HepG2 (cell line): ENCODE results near the gene PCGF2. TPM values are rescaled to one million over a fixed set of nuclear protein-coding genes. Genes with fewer than 3 reads are reported as not detected.
A peak's percentile ranks its signal among the peaks of the same experiment; 100 is the strongest.

Experiments
- ATF7 ChIP-seq, 2 experiments: fragments of 450-650 bp in 1 of 2; sonication (generic) in 1 of 2; formaldehyde crosslinking in 1 of 2; IDR thresholded peaks; 2 replicates each; pipeline versions ENCODE4 v1.4.0 to v1.6.1; 2016 to 2020; ENCODE audit warnings: antibody characterized with exemption in 1 of 2, mild to moderate bottlenecking in 1 of 2, missing genetic modification reagents in 1 of 2
- MBNL3 ChIP-seq: fragments of 250-450 bp; sonication (Bioruptor Pico); conservative IDR thresholded peaks from 2 replicates; pipeline ENCODE4 v1.8.0; 2022; ENCODE audit warnings: mild to moderate bottlenecking, inconsistent platforms
- USF2 ChIP-seq, 2 experiments: sonication (generic) in 1 of 2; formaldehyde crosslinking in 1 of 2; IDR thresholded peaks; 2 replicates each; pipeline versions ENCODE4 v1.5.1 to v1.6.1; 2011 to 2020; ENCODE audit warnings: borderline replicate concordance in 1 of 2, low read depth in 1 of 2, low read length in 1 of 2, mild to moderate bottlenecking in 1 of 2, missing genetic modification reagents in 1 of 2, moderate library complexity in 1 of 2
- ZNF136 ChIP-seq: sonication (generic); formaldehyde crosslinking; IDR thresholded peaks from 2 replicates; pipeline ENCODE4 v1.8.1; 2022; ENCODE audit warnings: low read depth, mild to moderate bottlenecking, moderate library complexity, missing genetic modification reagents
- ZNF138 ChIP-seq: sonication (generic); formaldehyde crosslinking; IDR thresholded peaks from 2 replicates; pipeline ENCODE4 v1.5.0; 2020; ENCODE audit warnings: mild to moderate bottlenecking, low read depth, missing genetic modification reagents
- ZNF547 ChIP-seq: sonication (generic); formaldehyde crosslinking; IDR thresholded peaks from 2 replicates; pipeline ENCODE4 v1.5.1; 2020; ENCODE audit warnings: mild to moderate bottlenecking, missing genetic modification reagents
- ZNF580 ChIP-seq: IDR thresholded peaks from 2 replicates; pipeline ENCODE4 v1.6.1; 2016; ENCODE audit warnings: low read depth, borderline replicate concordance
- polyA plus RNA-seq, 8 experiments: library from polyadenylated mRNA; depleted of rRNA in 3 of 8; stranded (reverse) in 7 of 8; unstranded in 1 of 8; fragments of >200 nt; fragmentation: Illumina TruSeq in 4 of 8; extraction: Trizol in 4 of 8; gene quantifications; 2 replicates each; pipeline versions ENCODE4 v1.2.1 to v1.2.3, GENCODE V29; 2011 to 2016; ENCODE audit warnings: low read depth in 4 of 8, missing spikeins in 1 of 8, mixed read lengths in 1 of 8; ENCODE audit not compliant: insufficient read depth in 1 of 8
- total RNA-seq, 5 experiments: library from RNA; depleted of rRNA; stranded (reverse); fragments of >200 nt; fragmentation: Illumina TruSeq; extraction: Trizol; gene quantifications; 2 replicates each; pipeline ENCODE4 v1.2.3, GENCODE V29; 2016; ENCODE audit warnings: low read depth in 1 of 5
- TF ChIP-seq, protein P1 (sequence below): IDR thresholded peaks from 2 replicates; pipeline ENCODE4 v1.4.0; 2020; ENCODE audit warnings: mild to moderate bottlenecking, missing genetic modification reagents
- TF ChIP-seq, protein P2 (sequence below): sonication (generic); formaldehyde crosslinking; IDR thresholded peaks from 2 replicates; pipeline ENCODE4 v1.4.0; 2020; ENCODE audit warnings: missing genetic modification reagents; ENCODE audit errors: not compliant biosample characterization
- TF ChIP-seq, protein P3 (sequence below): sonication (generic); formaldehyde crosslinking; IDR thresholded peaks from 2 replicates; pipeline ENCODE4 v1.4.0; 2020; ENCODE audit warnings: missing genetic modification reagents, borderline replicate concordance

The PCGF2 gene
- total and polyA plus RNA-seq, 2 of the 13 experiments (the other 11 are each of a cell fraction or from before 2014, with no cell fraction given) = 11.6 to 29.4 TPM

DNA sequence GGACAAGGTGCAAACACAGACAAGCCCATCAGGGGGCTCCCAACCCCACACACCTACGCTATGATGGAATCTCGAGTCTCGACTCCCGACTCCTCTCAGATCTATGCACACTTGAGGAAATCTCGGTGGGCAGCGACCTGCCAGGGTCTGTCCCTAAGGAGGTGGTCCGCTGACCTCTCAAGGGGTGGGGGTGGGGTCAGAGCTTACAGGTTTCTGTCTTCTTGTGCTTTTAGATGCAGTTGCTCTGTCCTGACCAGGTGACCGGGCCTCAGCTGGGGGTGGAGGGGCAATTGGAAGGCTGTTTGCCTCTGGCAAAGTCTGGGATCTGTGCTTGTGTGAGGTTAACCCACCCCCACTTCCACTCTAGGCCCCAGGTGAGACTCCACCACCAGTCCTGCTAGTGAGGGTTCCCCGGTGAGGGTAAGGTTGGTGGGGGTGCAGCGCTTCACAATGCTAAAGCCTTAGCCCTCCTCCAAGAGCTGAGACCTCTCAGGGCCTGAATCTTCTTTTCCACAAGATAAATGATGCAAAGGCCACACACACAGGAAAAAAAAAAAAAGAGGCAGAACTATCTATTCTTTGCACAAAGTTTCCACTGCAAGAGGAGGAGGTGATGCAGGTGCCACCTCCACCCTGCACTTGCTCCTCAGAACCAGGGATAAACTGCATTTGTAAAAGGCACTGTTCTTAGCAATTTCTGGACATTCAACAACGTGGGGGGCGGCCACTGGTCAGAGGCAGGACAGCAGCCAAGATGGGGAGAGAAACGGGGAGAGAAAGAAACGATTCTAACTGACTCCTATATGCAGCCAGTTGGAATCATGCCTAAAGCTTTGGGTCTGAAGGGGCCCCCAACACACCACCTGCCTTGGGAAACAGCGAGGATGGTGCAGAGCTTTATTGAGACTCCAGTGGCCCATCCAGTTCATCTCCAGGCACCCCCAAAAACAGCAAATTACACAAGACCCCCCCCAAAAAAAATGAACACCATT lies 13.9 kb downstream of the PCGF2 start (continued):
- TF ChIP-seq ZNF547 (no peak), USF2 (IDR thresholded peaks at IDR 0.05; ENCODE audit: low read depth, low read length) (no peak), USF2 (CRISPR knock-in tag; IDR thresholded peaks at IDR 0.05; ENCODE audit: borderline replicate concordance) (no peak), ATF7 (IDR thresholded peaks at IDR 0.05) (no peak), ATF7 (CRISPR knock-in tag; IDR thresholded peaks at IDR 0.05) (no peak), ZNF580 (0 out of 2 replicates have a peak, but pooled peaks have one; percentile 46), ZNF136 (CRISPR knock-in tag) (no peak), ZNF138 (CRISPR knock-in tag) (no peak), MBNL3 (no peak)
- TF ChIP-seq, protein P1, sequence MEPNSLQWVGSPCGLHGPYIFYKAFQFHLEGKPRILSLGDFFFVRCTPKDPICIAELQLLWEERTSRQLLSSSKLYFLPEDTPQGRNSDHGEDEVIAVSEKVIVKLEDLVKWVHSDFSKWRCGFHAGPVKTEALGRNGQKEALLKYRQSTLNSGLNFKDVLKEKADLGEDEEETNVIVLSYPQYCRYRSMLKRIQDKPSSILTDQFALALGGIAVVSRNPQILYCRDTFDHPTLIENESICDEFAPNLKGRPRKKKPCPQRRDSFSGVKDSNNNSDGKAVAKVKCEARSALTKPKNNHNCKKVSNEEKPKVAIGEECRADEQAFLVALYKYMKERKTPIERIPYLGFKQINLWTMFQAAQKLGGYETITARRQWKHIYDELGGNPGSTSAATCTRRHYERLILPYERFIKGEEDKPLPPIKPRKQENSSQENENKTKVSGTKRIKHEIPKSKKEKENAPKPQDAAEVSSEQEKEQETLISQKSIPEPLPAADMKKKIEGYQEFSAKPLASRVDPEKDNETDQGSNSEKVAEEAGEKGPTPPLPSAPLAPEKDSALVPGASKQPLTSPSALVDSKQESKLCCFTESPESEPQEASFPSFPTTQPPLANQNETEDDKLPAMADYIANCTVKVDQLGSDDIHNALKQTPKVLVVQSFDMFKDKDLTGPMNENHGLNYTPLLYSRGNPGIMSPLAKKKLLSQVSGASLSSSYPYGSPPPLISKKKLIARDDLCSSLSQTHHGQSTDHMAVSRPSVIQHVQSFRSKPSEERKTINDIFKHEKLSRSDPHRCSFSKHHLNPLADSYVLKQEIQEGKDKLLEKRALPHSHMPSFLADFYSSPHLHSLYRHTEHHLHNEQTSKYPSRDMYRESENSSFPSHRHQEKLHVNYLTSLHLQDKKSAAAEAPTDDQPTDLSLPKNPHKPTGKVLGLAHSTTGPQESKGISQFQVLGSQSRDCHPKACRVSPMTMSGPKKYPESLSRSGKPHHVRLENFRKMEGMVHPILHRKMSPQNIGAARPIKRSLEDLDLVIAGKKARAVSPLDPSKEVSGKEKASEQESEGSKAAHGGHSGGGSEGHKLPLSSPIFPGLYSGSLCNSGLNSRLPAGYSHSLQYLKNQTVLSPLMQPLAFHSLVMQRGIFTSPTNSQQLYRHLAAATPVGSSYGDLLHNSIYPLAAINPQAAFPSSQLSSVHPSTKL (CRISPR knock-in tag) = no peak
- TF ChIP-seq, protein P2, sequence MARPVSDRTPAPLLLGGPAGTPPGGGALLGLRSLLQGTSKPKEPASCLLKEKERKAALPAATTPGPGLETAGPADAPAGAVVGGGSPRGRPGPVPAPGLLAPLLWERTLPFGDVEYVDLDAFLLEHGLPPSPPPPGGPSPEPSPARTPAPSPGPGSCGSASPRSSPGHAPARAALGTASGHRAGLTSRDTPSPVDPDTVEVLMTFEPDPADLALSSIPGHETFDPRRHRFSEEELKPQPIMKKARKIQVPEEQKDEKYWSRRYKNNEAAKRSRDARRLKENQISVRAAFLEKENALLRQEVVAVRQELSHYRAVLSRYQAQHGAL (CRISPR knock-in tag) = no peak
- TF ChIP-seq, protein P3, sequence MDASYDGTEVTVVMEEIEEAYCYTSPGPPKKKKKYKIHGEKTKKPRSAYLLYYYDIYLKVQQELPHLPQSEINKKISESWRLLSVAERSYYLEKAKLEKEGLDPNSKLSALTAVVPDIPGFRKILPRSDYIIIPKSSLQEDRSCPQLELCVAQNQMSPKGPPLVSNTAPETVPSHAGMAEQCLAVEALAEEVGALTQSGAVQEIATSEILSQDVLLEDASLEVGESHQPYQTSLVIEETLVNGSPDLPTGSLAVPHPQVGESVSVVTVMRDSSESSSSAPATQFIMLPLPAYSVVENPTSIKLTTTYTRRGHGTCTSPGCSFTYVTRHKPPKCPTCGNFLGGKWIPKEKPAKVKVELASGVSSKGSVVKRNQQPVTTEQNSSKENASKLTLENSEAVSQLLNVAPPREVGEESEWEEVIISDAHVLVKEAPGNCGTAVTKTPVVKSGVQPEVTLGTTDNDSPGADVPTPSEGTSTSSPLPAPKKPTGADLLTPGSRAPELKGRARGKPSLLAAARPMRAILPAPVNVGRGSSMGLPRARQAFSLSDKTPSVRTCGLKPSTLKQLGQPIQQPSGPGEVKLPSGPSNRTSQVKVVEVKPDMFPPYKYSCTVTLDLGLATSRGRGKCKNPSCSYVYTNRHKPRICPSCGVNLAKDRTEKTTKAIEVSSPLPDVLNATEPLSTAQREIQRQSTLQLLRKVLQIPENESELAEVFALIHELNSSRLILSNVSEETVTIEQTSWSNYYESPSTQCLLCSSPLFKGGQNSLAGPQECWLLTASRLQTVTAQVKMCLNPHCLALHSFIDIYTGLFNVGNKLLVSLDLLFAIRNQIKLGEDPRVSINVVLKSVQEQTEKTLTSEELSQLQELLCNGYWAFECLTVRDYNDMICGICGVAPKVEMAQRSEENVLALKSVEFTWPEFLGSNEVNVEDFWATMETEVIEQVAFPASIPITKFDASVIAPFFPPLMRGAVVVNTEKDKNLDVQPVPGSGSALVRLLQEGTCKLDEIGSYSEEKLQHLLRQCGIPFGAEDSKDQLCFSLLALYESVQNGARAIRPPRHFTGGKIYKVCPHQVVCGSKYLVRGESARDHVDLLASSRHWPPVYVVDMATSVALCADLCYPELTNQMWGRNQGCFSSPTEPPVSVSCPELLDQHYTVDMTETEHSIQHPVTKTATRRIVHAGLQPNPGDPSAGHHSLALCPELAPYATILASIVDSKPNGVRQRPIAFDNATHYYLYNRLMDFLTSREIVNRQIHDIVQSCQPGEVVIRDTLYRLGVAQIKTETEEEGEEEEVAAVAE (CRISPR knock-in tag) = no peak
